ENCODE data around the gene SMAD4. TPM values are rescaled to one million over a fixed set of nuclear protein-coding genes. Genes with fewer than 3 reads are reported as not detected.

SMAD4 gene
- total and polyA plus RNA-seq, 2 of the 13 experiments (the other 11 are each of a cell fraction or from before 2014, with no cell fraction given), result 70.2 to 72.0 TPM

- TF ChIP-seq SIX4 (CRISPR knock-in tag; IDR thresholded peaks at IDR 0.05) (no peak), ARID5B (CRISPR knock-in tag; IDR thresholded peaks at IDR 0.05) (peak; percentile 55), LBX2 (CRISPR knock-in tag; IDR thresholded peaks at IDR 0.05; ENCODE audit: borderline replicate concordance) (no peak), TBX3 (IDR thresholded peaks at IDR 0.05; ENCODE audit: borderline replicate concordance) (no peak), FOXK1 (CRISPR knock-in tag; IDR thresholded peaks at IDR 0.05; ENCODE audit: borderline replicate concordance, low read depth) (0 out of 2 replicates have a peak, but pooled peaks have one; percentile 21), SMARCC2 (IDR thresholded peaks at IDR 0.05) (no peak), ZNF446 (CRISPR knock-in tag; IDR thresholded peaks at IDR 0.05) (no peak), CSRNP1 (CRISPR knock-in tag; IDR thresholded peaks at IDR 0.05) (peak; percentile 58; the same call in 1 of the 2 replicates), HCFC1 (IDR thresholded peaks at IDR 0.05; ENCODE audit: low read depth, low read length) (no peak), SAFB2 (CRISPR knock-in tag; IDR thresholded peaks at IDR 0.05; ENCODE audit: borderline replicate concordance, low read depth) (no peak), ZNF639 (CRISPR knock-in tag; conservative IDR thresholded peaks at IDR 0.05) (no peak), PAF1 (CRISPR knock-in tag; IDR thresholded peaks at IDR 0.05) (no peak), KDM5A (IDR thresholded peaks at IDR 0.05; ENCODE audit: borderline replicate concordance, low read length) (no peak), ZNF577 (CRISPR knock-in tag; IDR thresholded peaks at IDR 0.05; ENCODE audit: borderline replicate concordance, low read depth) (no peak), PAX8 (CRISPR knock-in tag; IDR thresholded peaks at IDR 0.05; ENCODE audit: borderline replicate concordance) (no peak), TFDP2 (CRISPR knock-in tag; IDR thresholded peaks at IDR 0.05) (peak; percentile 56; the same call in 1 of the 2 replicates), GABPB1 (CRISPR knock-in tag; IDR thresholded peaks at IDR 0.05) (0 out of 2 replicates have a peak, but pooled peaks have one; percentile 28), ATF4 (CRISPR knock-in tag; IDR thresholded peaks at IDR 0.05) (no peak), MYC (CRISPR knock-in tag; IDR thresholded peaks at IDR 0.05; ENCODE audit: borderline replicate concordance) (peak; percentile 62; the same call in 1 of the 2 replicates), NFYB (CRISPR knock-in tag; IDR thresholded peaks at IDR 0.05) (peak; percentile 39; the same call in 1 of the 2 replicates)
These were observed 103.7 kb downstream of the SMAD4 start (continued) for GRCh38 chr18:51133580-51134160.
